SJSA1 (cell line): ENCODE measurements around the gene RAD51B. TPM values are rescaled to one million over a fixed set of nuclear protein-coding genes. Genes with fewer than 3 reads are reported as not detected.
A peak's percentile ranks its signal among the peaks of the same experiment; 100 is the strongest.

Experiments
- DNase-seq, 2 experiments: peaks; one replicate each; pipeline ENCODE4 v3.0.0-alpha.2; 2015 to 2020; ENCODE audit warnings: low spot score in 2 of 2, low read depth in 1 of 2
- H3K27ac ChIP-seq: fragments of 250-450 bp; sonication (Bioruptor Pico); 2 replicates; pipeline ENCODE4 v1.5.1; 2020; ENCODE audit warnings: mild to moderate bottlenecking, moderate library complexity
- H3K27me3 ChIP-seq: fragments of 250-450 bp; sonication (Bioruptor Pico); replicated peaks from 2 replicates; pipeline ENCODE4 v1.5.1; 2020; ENCODE audit warnings: mild to moderate bottlenecking, moderate library complexity
- H3K36me3 ChIP-seq: fragments of 250-450 bp; sonication (Bioruptor Pico); 2 replicates; pipeline ENCODE4 v1.5.1; 2020; ENCODE audit warnings: mild to moderate bottlenecking
- H3K4me1 ChIP-seq: fragments of 250-450 bp; sonication (Bioruptor Pico); replicated peaks from 2 replicates; pipeline ENCODE4 v1.6.1; 2021; ENCODE audit warnings: mild to moderate bottlenecking
- H3K4me3 ChIP-seq: fragments of 250-450 bp; sonication (Bioruptor Pico); 2 replicates; pipeline ENCODE4 v1.5.1; 2020; ENCODE audit warnings: mild to moderate bottlenecking
- H3K9me3 ChIP-seq: fragments of 250-450 bp; sonication (Bioruptor Pico); replicated peaks from 2 replicates; pipeline ENCODE4 v1.5.1; 2020; ENCODE audit warnings: mild to moderate bottlenecking
- total RNA-seq: library from RNA; depleted of rRNA; stranded (reverse); fragments of >200 nt; shearing (Covaris generic); gene quantifications from 2 replicates; pipeline ENCODE4 v1.2.3, GENCODE V29; 2014

RAD51B gene
- total RNA-seq, 1 experiment from 2014 or later, result 4.7 TPM

GRCh38 chr14:68606644-68607043, 787.1 kb downstream of the RAD51B start:
- no peak overlapping the region for H3K4me3 ChIP-seq
- H3K9me3 ChIP-seq, result peaks cover 3% of the 10 kb centered on the region; the same call in 1 of the 2 replicates
- H3K36me3 ChIP-seq, result no peaks in the 10 kb centered on the region
- H3K27ac ChIP-seq, result no peak overlapping the region; the same call in 1 of the 2 replicates
- no peaks in the 10 kb centered on the region for H3K27me3 ChIP-seq
- no peak for DNase-seq
- peaks cover 20% of the 10 kb centered on the region for H3K4me1 ChIP-seq

GRCh38 chr14:68607081-68607866, 787.7 kb downstream of the RAD51B start:
- no peaks in the 10 kb centered on the region for H3K27me3 ChIP-seq
- H3K9me3 ChIP-seq, result peaks cover 3% of the 10 kb centered on the region; the same call in 1 of the 2 replicates
- no peaks in the 10 kb centered on the region for H3K36me3 ChIP-seq
- H3K4me1 ChIP-seq, result peaks cover 20% of the 10 kb centered on the region
- peak overlapping the region; percentile 38 for H3K27ac ChIP-seq
- DNase-seq, result peak; percentile 72 to 76
- H3K4me3 ChIP-seq, result no peak overlapping the region

- no peaks in the 10 kb centered on the region for H3K36me3 ChIP-seq
- H3K9me3 ChIP-seq, result peaks cover 3% of the 10 kb centered on the region; the same call in 1 of the 2 replicates
- H3K4me1 ChIP-seq, result peaks cover 20% of the 10 kb centered on the region
- peak overlapping the region; percentile 38 for H3K27ac ChIP-seq
- DNase-seq, result no peak
- H3K4me3 ChIP-seq, result no peak overlapping the region
- no peaks in the 10 kb centered on the region for H3K27me3 ChIP-seq
Measured at GRCh38 chr14:68607867-68608573, 788.4 kb downstream of the RAD51B start.

GRCh38 chr14:68608574-68608962, 789.0 kb downstream of the RAD51B start:
- no peak overlapping the region for H3K4me3 ChIP-seq

GRCh38 chr14:68609012-68609411, 789.4 kb downstream of the RAD51B start:
- H3K4me1 ChIP-seq, result peaks cover 20% of the 10 kb centered on the region
- no peak for DNase-seq
- H3K27ac ChIP-seq, result no peak overlapping the region
- no peak overlapping the region for H3K4me3 ChIP-seq
- no peaks in the 10 kb centered on the region for H3K27me3 ChIP-seq
- no peaks in the 10 kb centered on the region for H3K36me3 ChIP-seq
- H3K9me3 ChIP-seq, result peaks cover 3% of the 10 kb centered on the region

More at GRCh38 chr14:68608574-68608962, 789.0 kb downstream of the RAD51B start:
- H3K36me3 ChIP-seq, result no peaks in the 10 kb centered on the region
- no peak overlapping the region for H3K27ac ChIP-seq
- peaks cover 3% of the 10 kb centered on the region; the same call in 1 of the 2 replicates for H3K9me3 ChIP-seq
- no peak for DNase-seq
- H3K27me3 ChIP-seq, result no peaks in the 10 kb centered on the region
- peaks cover 20% of the 10 kb centered on the region for H3K4me1 ChIP-seq

DNA sequence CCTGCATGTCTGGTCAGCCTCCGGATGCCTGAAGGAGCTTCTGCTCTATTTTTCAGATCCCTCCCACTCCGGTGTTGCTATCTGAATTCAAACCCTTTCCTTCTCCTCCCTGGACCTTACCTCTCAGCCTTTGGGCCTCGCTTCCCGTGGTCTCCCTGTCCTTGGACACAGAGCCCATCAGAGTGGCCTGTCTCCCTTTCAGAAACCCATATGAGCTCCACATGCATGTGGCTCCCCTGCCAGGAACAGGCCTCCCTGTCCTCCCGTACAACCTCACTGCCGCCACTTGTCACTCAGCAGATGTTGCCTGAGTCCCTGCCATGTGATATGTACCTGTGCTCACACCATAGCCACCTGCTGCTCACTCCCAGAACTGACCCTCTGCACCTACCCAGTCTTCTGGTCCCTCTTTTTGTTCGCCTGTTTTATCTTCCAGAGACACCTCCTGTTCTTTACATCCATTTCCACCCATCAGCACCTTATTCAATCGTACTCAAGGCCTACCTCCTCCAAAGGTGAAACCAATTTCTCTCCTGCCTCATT, 790.7 kb downstream of the RAD51B start:
- Histone ChIP-seq H3K27ac (no peak overlapping the region), H3K4me1 (peaks cover 20% of the 10 kb centered on the region), H3K27me3 (no peaks in the 10 kb centered on the region), H3K36me3 (no peaks in the 10 kb centered on the region), H3K9me3 (peaks cover 3% of the 10 kb centered on the region), H3K4me3 (no peak overlapping the region)
- DNase-seq, result no peak

DNA sequence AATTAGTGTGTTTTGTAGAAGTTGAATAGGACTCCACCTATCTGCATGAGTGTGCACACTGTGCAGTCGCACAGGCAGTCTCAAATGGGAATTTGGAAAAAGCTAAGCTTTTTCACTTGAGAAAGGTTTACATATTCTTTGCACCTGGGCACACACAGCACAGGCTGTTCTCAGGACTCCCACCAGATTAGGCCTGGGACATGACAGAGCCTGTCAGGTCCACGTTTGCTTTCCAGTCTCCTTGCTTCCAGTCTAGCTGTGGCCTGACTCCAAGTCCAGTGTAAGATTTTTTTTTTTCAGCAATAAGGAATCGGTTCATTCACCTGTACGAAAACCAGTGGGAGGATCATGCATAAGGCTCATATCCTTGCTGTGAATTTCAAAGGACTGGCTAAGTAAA, 792.0 kb downstream of the RAD51B start:
- Histone ChIP-seq H3K4me1 (peaks cover 19% of the 10 kb centered on the region), H3K36me3 (no peaks in the 10 kb centered on the region), H3K27me3 (no peaks in the 10 kb centered on the region), H3K27ac (no peak overlapping the region), H3K4me3 (no peak overlapping the region), H3K9me3 (peaks cover 6% of the 10 kb centered on the region)
- DNase-seq, result no peak

DNA sequence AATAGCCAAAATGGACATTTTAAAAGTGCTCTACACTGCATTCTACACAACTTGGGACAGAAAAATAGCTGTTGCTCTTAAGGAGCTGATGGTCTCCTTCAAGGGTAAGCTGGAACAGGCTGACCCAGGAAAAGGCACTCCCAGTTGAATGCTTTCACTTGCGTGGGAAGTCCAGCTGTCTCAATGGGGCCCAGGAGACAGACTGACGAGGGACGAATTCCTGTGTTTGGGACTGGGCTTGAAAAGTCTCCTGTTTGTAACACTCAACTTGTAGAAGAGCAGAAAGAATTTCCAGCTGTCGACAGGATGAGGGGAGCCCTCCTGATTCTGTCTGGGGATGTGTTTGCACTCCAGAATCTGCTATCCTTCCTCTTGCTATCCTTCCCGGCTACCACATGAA, 792.5 kb downstream of the RAD51B start:
- DNase-seq, result no peak

GRCh38 chr14:68616221-68616902, 796.8 kb downstream of the RAD51B start:
- H3K4me1 ChIP-seq, result no peaks in the 10 kb centered on the region
- H3K36me3 ChIP-seq, result no peaks in the 10 kb centered on the region
- H3K27me3 ChIP-seq, result no peaks in the 10 kb centered on the region
- DNase-seq, result no peak
- no peak overlapping the region for H3K4me3 ChIP-seq
- H3K9me3 ChIP-seq, result peaks cover 19% of the 10 kb centered on the region
- H3K27ac ChIP-seq, result no peak overlapping the region

More for the DNA sequence above, 792.5 kb downstream of the RAD51B start:
- peaks cover 14% of the 10 kb centered on the region for H3K4me1 ChIP-seq
- no peaks in the 10 kb centered on the region for H3K36me3 ChIP-seq
- H3K4me3 ChIP-seq, result no peak overlapping the region
- no peak overlapping the region for H3K27ac ChIP-seq
- peaks cover 11% of the 10 kb centered on the region for H3K9me3 ChIP-seq
- H3K27me3 ChIP-seq, result no peaks in the 10 kb centered on the region

GRCh38 chr14:68619790-68620574, 800.4 kb downstream of the RAD51B start:
- H3K4me1 ChIP-seq, result no peaks in the 10 kb centered on the region
- H3K9me3 ChIP-seq, result peaks cover 19% of the 10 kb centered on the region
- no peak overlapping the region for H3K4me3 ChIP-seq
- H3K36me3 ChIP-seq, result no peaks in the 10 kb centered on the region
- no peak overlapping the region for H3K27ac ChIP-seq
- no peaks in the 10 kb centered on the region for H3K27me3 ChIP-seq
- no peak for DNase-seq

DNA sequence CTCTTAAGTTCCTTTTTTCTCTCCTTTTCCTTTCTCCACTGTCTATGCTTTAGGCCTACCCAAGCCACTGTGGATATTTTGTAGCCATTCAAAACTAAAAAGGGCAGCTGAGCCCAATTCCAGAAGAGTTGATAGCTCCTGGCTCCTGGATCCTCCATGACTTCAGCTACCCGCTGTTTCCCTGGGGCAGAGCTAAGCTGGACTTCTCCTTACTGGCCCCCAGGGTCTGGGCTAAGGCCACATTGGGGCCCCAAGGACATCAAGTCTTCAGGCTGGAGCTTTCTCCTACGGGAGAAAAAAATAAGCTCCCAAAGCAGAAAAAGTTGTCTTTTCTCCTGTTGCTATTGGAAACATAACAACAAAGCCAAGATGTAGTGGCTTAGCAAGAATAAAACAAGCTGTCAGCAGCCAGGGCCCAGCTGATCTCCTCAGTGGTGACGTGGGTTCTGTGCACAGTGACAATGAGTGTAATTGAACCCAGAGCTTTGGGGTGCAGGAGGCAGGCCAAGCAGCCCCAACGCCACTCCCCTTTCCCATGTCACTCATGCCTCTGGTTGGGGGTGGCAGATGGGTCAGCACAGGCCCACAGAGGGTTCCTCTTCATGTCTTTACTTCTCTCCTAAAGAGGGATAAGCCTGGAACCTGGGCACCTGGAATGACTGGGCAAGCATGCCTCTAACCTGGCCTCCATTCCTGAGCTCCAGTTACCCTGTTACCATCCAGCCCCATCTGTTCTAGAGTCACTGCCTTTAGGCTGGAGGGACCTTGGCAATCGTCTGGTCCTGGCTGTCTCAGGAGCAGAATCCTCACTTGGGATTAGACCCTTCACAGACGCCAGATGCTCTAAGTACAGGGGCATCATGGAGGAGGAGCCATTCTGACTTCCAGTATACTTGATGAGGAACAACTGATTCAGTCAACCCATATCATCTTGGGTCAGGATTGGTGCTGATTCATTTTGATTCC, 802.1 kb downstream of the RAD51B start:
- DNase-seq, result no peak
- H3K36me3 ChIP-seq, result no peaks in the 10 kb centered on the region
- H3K4me1 ChIP-seq, result peaks cover 1% of the 10 kb centered on the region; the same call in 1 of the 2 replicates
- no peak overlapping the region for H3K4me3 ChIP-seq
- no peak overlapping the region for H3K27ac ChIP-seq
- peaks cover 12% of the 10 kb centered on the region; the same call in 1 of the 2 replicates for H3K9me3 ChIP-seq
- H3K27me3 ChIP-seq, result no peaks in the 10 kb centered on the region

- Histone ChIP-seq H3K4me1 (peaks cover 13% of the 10 kb centered on the region), H3K9me3 (peaks cover 1% of the 10 kb centered on the region; the same call in 1 of the 2 replicates), H3K36me3 (no peaks in the 10 kb centered on the region), H3K27me3 (no peaks in the 10 kb centered on the region), H3K27ac (no peak overlapping the region), H3K4me3 (no peak overlapping the region)
- DNase-seq, result no peak
Measured at GRCh38 chr14:68622856-68623255, 803.3 kb downstream of the RAD51B start.
